ENCODE data around the gene KCNJ4. TPM values are rescaled to one million over a fixed set of nuclear protein-coding genes. Genes with fewer than 3 reads are reported as not detected.

The KCNJ4 gene
- not detected for total RNA-seq

DNA sequence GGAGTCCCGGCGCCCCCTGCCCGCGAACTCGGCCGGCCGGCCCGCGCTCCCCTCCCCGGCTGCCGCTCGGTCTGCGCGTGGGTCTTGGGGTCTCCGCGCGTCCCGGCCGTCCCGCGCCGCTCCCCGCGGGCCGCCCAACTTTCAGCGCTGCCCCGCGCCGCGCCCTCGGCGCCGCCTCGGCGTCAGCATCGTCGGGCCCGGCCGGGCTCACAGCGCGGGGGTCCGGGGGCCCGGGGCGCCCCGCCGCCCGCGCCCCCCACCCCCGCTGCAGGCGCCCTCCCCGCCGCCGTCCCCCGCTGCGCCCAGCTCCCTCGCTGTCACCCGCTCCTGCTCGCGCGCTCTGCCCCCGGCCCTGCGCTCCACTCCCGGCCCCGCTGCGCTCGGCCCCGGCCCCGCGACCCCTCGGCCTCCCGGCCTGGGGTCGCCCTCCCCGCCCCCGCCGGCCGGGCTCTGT lies at the start of gene KCNJ4:
KCNJ4 (minus strand) TSS at position 124 of the 454 bp plus-strand sequence. CDS start 27,067 bp downstream, outside the sequence.
- Histone ChIP-seq H3K27me3 (peaks cover 10% of the 10 kb centered on the region), H3K4me3 (peak within 1 kb of the TSS; percentile 53 to 56), H3K9me3 (no peaks in the 10 kb centered on the region), H3K36me3 (no peaks in the 10 kb centered on the region), H3K4me1 (peaks cover 8 to 10% of the 10 kb centered on the region in 2 donors), H3K27ac (no peak within 1 kb of the TSS)
- DNase-seq (ENCODE audit: low spot score in 2 of 2) = no peak
- TF ChIP-seq CTCF (IDR thresholded peaks at IDR 0.05) = no peak
- intact Hi-C loops (cut with DNase I) = no loop called here

DNA sequence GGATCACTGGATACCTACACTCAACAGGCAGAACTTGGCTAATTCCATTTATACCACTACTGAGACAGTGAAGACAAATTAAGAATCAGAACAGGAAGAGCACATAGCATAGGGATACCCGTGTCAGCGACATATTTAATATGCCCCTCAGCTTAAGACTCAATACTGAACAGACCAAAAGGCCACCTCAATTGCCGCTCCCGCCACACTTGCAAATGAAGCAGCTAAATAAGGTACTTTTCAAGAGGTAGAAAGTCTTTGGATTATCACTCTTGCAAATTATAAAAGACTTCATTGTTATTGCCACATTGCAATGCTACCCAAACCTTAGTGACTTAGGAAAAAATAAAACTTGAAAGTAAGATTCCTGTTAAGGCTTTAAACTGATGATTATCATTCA lies 48.0 kb upstream of the KCNJ4 start:
- Histone ChIP-seq H3K4me1 (peaks cover 3 to 41% of the 10 kb centered on the region in 2 donors), H3K27ac (peak overlapping the region; percentile 30 to 100), H3K9me3 (no peaks in the 10 kb centered on the region), H3K36me3 (peaks cover 34 to 43% of the 10 kb centered on the region in 2 donors), H3K27me3 (no peaks in the 10 kb centered on the region), H3K4me3 (peak overlapping the region; percentile 77 to 96)
- no peak for TF ChIP-seq CTCF (IDR thresholded peaks at IDR 0.05)
- DNase-seq (ENCODE audit: low spot score in 2 of 2) = no peak
- intact Hi-C loops (cut with DNase I) = loop anchor here (10.0 kb wide), 1 partner anchor 202 kb away; the partner anchor contains the start of genes GTPBP1 and JOSD1

DNA sequence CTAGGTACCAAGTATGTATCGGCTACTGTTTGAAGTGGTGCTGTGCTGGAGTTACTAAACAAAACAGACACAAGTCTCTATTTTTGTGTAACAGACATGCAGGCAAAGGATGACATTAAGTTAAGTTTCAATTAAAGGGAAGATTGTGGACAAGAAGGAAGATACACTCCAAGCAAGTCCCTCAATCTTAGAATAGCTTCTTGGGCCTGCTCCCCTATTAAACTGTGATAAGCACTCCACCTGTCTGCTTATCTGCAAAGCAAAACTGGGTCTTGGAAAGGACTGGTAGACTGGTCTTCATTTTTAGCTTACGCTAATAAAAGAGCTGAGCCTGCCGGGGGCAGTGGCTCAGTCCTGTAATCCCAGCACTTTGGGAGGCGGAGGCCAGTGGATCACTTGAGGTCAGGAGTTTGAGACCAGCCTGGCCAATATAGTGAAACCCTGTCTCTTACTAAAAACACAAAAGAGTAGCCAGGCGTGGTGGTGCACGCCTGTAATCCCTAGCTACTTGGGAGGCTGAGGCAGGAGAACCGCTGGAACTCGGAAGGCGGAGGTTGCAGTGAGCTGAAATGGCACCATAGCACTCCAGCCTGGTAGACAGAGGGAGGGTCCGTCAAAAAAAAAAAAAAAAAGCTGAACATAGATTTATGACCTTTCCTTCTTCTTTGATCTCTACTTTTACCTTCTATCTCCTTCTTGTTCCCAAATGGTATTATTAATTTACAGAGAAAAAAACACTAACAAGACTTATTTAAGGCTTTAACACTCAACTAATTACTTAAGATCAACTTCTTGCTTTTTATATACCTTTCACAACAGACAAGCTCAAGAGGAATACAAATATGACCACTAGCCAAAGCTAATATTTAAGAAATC lies 47.0 kb upstream of the KCNJ4 start:
- intact Hi-C loops (cut with DNase I) = loop anchor here (10.0 kb wide), 1 partner anchor 203 kb away; the partner anchor contains the start of genes GTPBP1 and JOSD1
- Histone ChIP-seq H3K36me3 (peaks cover 44 to 53% of the 10 kb centered on the region in 2 donors), H3K9me3 (no peaks in the 10 kb centered on the region), H3K27ac (peak overlapping the region; percentile 39 to 100), H3K27me3 (no peaks in the 10 kb centered on the region), H3K4me1 (peaks cover 3 to 40% of the 10 kb centered on the region in 2 donors), H3K4me3 (peak overlapping the region; percentile 77 to 96)
- no peak for TF ChIP-seq CTCF (IDR thresholded peaks at IDR 0.05)
- no peak for DNase-seq (ENCODE audit: low spot score in 2 of 2)

DNA sequence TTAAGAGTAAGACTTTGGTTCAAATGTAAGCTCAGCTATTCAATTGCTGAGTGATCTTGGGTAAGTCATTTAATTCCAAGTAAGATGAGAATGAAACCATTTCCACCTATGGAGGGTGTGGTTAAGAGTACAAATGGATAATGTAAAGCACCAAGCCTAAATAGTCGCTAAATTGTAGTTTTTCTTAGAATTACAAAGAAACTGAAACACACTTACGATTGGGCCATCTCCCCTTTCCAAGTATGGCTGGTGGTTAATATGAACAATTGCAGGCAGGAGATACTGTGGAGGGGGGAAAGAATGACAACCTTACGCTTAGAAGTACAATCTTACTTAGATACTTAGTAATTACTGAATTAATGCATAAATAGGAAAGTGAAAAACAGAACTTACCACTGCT lies 42.9 kb upstream of the KCNJ4 start:
- no peak for TF ChIP-seq CTCF (IDR thresholded peaks at IDR 0.05)
- DNase-seq (ENCODE audit: low spot score in 2 of 2) = no peak
- Histone ChIP-seq H3K4me3 (no peak overlapping the region), H3K9me3 (no peaks in the 10 kb centered on the region), H3K27me3 (no peaks in the 10 kb centered on the region), H3K27ac (no peak overlapping the region), H3K36me3 (peaks cover 85 to 89% of the 10 kb centered on the region in 2 donors), H3K4me1 (peaks cover 0 to 21% of the 10 kb centered on the region in 2 donors)
- intact Hi-C loops (cut with DNase I) = no loop called here

DNA sequence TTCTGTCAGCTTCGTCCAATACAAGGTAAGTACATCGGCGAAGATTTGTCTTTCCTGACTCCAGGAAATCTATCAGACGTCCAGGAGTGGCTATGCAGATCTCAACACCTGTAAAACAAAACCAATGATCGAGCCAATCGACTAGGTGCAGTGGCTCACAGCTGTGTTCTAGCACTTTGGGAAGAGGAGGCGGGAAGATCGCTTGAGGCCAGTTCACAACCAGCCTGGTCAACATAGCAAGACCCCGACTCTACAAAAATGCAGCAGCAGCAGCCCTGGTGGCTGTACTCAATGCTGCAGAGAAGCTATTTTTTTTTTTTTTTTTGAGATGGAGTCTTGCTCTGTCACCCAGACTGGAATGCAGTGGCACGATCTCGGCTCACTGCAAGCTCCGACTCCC lies 39.9 kb upstream of the KCNJ4 start:
- Histone ChIP-seq H3K4me1 (peaks cover 5 to 14% of the 10 kb centered on the region in 2 donors), H3K9me3 (no peaks in the 10 kb centered on the region), H3K4me3 (no peak overlapping the region), H3K36me3 (peaks cover 94 to 100% of the 10 kb centered on the region in 2 donors), H3K27me3 (no peaks in the 10 kb centered on the region), H3K27ac (no peak overlapping the region)
- intact Hi-C loops (cut with DNase I) = no loop called here
- TF ChIP-seq CTCF (IDR thresholded peaks at IDR 0.05) = no peak
- no peak for DNase-seq (ENCODE audit: low spot score in 2 of 2)
